NB4 (cell line): ENCODE data around the gene IFNL4.

Experiments
- DNase-seq: peaks from one replicate; pipeline ENCODE4 v3.0.0; 2010; ENCODE audit warnings: low read depth
- H3K4me3 ChIP-seq: one replicate; pipeline ENCODE4 v1.5.1; 2011; ENCODE audit warnings: mild to moderate bottlenecking, low read depth, low read length, moderate library complexity
- MAX ChIP-seq: IDR thresholded peaks from 2 replicates; pipeline ENCODE4 v1.6.1; 2011; ENCODE audit warnings: low read depth, low read length
- MYC ChIP-seq: IDR thresholded peaks from 2 replicates; pipeline ENCODE4 v1.6.1; 2011; ENCODE audit warnings: low read depth, low read length
- POLR2A ChIP-seq: IDR thresholded peaks from 2 replicates; pipeline ENCODE4 v1.6.1; 2011; ENCODE audit warnings: mild to moderate bottlenecking; ENCODE audit not compliant: insufficient read length; ENCODE audit errors: extremely low read depth
- TF ChIP-seq, protein P1 (sequence below): IDR thresholded peaks from one replicate; pipeline ENCODE4 v1.5.1; 2012; ENCODE audit warnings: low read depth, low read length

The IFNL4 gene

DNA sequence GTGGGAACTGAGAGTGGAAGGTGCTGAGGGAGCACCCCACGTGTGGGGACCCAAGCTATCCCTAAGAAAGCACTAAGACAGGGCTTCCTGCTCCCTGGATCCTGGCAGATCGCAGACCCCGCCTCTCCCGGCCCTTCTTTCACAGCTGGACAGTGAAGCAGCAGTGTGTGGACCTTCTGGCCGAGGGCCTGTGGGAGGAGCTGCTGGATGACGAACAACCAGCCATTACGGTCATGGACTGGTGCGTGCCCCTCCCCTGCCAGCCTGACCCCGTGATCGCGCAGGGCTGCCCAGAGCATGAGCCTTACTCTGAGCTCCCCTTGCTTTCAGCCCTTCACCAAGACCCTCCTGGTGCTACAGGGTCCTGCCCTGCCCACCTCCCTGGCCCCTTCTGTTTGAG, 49.6 kb downstream of the IFNL4 start:
- DNase-seq: no peak
- H3K4me3 ChIP-seq: no peak overlapping the region
- TF ChIP-seq, protein P1, sequence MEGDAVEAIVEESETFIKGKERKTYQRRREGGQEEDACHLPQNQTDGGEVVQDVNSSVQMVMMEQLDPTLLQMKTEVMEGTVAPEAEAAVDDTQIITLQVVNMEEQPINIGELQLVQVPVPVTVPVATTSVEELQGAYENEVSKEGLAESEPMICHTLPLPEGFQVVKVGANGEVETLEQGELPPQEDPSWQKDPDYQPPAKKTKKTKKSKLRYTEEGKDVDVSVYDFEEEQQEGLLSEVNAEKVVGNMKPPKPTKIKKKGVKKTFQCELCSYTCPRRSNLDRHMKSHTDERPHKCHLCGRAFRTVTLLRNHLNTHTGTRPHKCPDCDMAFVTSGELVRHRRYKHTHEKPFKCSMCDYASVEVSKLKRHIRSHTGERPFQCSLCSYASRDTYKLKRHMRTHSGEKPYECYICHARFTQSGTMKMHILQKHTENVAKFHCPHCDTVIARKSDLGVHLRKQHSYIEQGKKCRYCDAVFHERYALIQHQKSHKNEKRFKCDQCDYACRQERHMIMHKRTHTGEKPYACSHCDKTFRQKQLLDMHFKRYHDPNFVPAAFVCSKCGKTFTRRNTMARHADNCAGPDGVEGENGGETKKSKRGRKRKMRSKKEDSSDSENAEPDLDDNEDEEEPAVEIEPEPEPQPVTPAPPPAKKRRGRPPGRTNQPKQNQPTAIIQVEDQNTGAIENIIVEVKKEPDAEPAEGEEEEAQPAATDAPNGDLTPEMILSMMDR: no peak
- no peak for TF ChIP-seq POLR2A
- no peak for TF ChIP-seq MYC
- no peak for TF ChIP-seq MAX

DNA sequence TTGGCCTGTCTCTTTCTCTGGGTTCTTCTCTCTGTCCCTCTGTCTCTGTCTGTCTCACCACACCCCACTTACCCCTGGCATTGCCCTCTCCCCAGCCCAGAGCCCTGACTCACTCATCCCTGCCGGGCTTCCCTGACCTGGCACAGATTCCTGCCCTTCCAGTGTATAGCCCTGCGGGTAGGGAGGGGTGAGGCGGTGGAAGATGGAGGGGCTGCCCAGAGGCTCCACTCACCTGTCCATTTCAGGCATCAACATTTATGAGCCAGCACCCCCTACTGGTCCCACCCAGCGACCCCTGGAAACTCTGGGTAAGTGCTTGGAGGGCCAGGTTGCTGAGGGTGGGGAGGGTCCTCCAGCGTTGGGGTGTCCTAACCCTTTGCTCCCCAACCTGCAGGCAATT, 50.8 kb downstream of the IFNL4 start:
- H3K4me3 ChIP-seq: no peak overlapping the region
- TF ChIP-seq, protein P1: no peak
- DNase-seq: no peak

GRCh38 chr19:39196860-39197562, 51.6 kb downstream of the IFNL4 start, which contains the start of gene NCCRP1:
NCCRP1 (plus strand) TSS chr19:39196964; CDS start chr19:39196983, 19 bp downstream.
- TF ChIP-seq MYC (no peak), POLR2A (no peak), MAX (no peak)
- TF ChIP-seq, protein P1: no peak
- no peak for DNase-seq
- H3K4me3 ChIP-seq: no peak within 1 kb of the TSS

GRCh38 chr19:39196320-39196719, 52.3 kb downstream of the IFNL4 start:
- no peak for DNase-seq
- TF ChIP-seq MAX: no peak
- TF ChIP-seq POLR2A: no peak
- TF ChIP-seq, protein P1: no peak
- TF ChIP-seq MYC: no peak

More at GRCh38 chr19:39196320-39196719, 52.3 kb downstream of the IFNL4 start:
- no peak overlapping the region for H3K4me3 ChIP-seq
